IMR-90 (cell line): ENCODE measurements around the gene CFP. TPM values are rescaled to one million over a fixed set of nuclear protein-coding genes. Genes with fewer than 3 reads are reported as not detected.

Experiments
- ATAC-seq: fragments of 200-7000 bp; cut with Tn5 transposase; 2 replicates; pipeline ENCODE4 v1.9.1; 2020; ENCODE audit warnings: low read depth, mild to moderate bottlenecking, moderate library complexity
- BruUV-seq: library from RNA; stranded (reverse); fragments of 400-500 nt; replicated peaks from 2 replicates; lab custom pipeline; 2021; lab: Mats Ljungman, UMichigan
- CTCF ChIA-PET: fragments of 300-600 bp; formaldehyde crosslinking; extraction: SDS; loops from one replicate; lab custom pipeline; 2021; ENCODE audit warnings: antibody characterized with exemption; lab: Yijun Ruan, JAX
- POLR2A ChIA-PET: fragments of 300-600 bp; sonication (Branson Sonifier 250); formaldehyde crosslinking; loops from one replicate; lab custom pipeline; 2022; ENCODE audit warnings: antibody characterized with exemption; ENCODE audit not compliant: unreplicated experiment; lab: Charles Lee
- DNase-seq: peaks from one replicate; pipeline ENCODE4 v3.0.0; 2013
- H2AFZ ChIP-seq: replicated peaks from 2 replicates; pipeline ENCODE3; 2013; ENCODE audit warnings: low read length, mild to moderate bottlenecking; ENCODE audit not compliant: poor library complexity
- H2AK5ac ChIP-seq: 2 replicates; pipeline ENCODE4 v1.6.1; 2013; ENCODE audit warnings: low read depth, low read length, inconsistent platforms
- H2AK9ac ChIP-seq: replicated peaks from 2 replicates; pipeline ENCODE3; 2013; ENCODE audit warnings: mild to moderate bottlenecking, low read depth, low read length, moderate library complexity; ENCODE audit not compliant: poor library complexity
- H2BK120ac ChIP-seq: 2 replicates; pipeline ENCODE4 v1.6.1; 2013; ENCODE audit warnings: low read depth, low read length, inconsistent platforms
- H2BK15ac ChIP-seq: 3 replicates; pipeline ENCODE4 v1.6.1; 2013; ENCODE audit warnings: low read depth, low read length, inconsistent platforms
- H2BK20ac ChIP-seq: 2 replicates; pipeline ENCODE4 v1.6.1; 2013; ENCODE audit warnings: low read depth, mild to moderate bottlenecking, inconsistent platforms, low read length, moderate library complexity
- H2BK5ac ChIP-seq: 2 replicates; pipeline ENCODE4 v1.6.1; 2013; ENCODE audit warnings: mild to moderate bottlenecking, low read depth, low read length, inconsistent platforms; ENCODE audit not compliant: poor library complexity, severe bottlenecking
- H3K14ac ChIP-seq: replicated peaks from 2 replicates; pipeline ENCODE4 v1.6.1; 2013; ENCODE audit warnings: low read depth, low read length, inconsistent platforms
- H3K18ac ChIP-seq: 2 replicates; pipeline ENCODE4 v1.6.1; 2013; ENCODE audit warnings: low read depth, low read length, control low read depth
- H3K23ac ChIP-seq: 2 replicates; pipeline ENCODE4 v1.6.1; 2013; ENCODE audit warnings: low read depth, low read length, inconsistent platforms
- H3K27ac ChIP-seq: 2 replicates; pipeline ENCODE4 v1.5.1; 2013; ENCODE audit warnings: mild to moderate bottlenecking, control low read depth, low read length; ENCODE audit not compliant: insufficient read depth
- H3K27me3 ChIP-seq: 2 replicates; pipeline ENCODE4 v1.6.1; 2013; ENCODE audit warnings: low read length; ENCODE audit not compliant: control insufficient read depth, insufficient read depth
- H3K36me3 ChIP-seq: 2 replicates; pipeline ENCODE4 v1.6.1; 2013; ENCODE audit warnings: low read length, mixed read lengths; ENCODE audit not compliant: control insufficient read depth, insufficient read depth
- H3K4ac ChIP-seq: 2 replicates; pipeline ENCODE4 v1.6.1; 2013; ENCODE audit warnings: low read depth, low read length, inconsistent platforms
- H3K4me1 ChIP-seq: 2 replicates; pipeline ENCODE4 v1.6.1; 2013; ENCODE audit warnings: low read length, mixed read lengths; ENCODE audit not compliant: control insufficient read depth, insufficient read depth
- H3K4me2 ChIP-seq: 2 replicates; pipeline ENCODE4 v1.6.1; 2013; ENCODE audit warnings: low read depth, mild to moderate bottlenecking, control low read depth, low read length, moderate library complexity
- H3K4me3 ChIP-seq: 2 replicates; pipeline ENCODE4 v1.5.1; 2013; ENCODE audit warnings: low read depth, mild to moderate bottlenecking, control low read depth, low read length, moderate library complexity; ENCODE audit not compliant: insufficient read depth
- H3K56ac ChIP-seq: 2 replicates; pipeline ENCODE4 v1.6.1; 2013; ENCODE audit warnings: low read length, inconsistent platforms; ENCODE audit not compliant: insufficient read depth; ENCODE audit errors: extremely low read depth
- H3K79me1 ChIP-seq, 2 experiments: 2 replicates each; pipeline ENCODE4 v1.6.1; 2013; ENCODE audit warnings: low read length in 2 of 2, inconsistent platforms in 1 of 2, low read depth in 1 of 2
- H3K9ac ChIP-seq: 2 replicates; pipeline ENCODE4 v1.6.1; 2013; ENCODE audit warnings: low read depth, low read length, control low read depth
- H3K9me1 ChIP-seq: 2 replicates; pipeline ENCODE4 v1.6.1; 2013; ENCODE audit warnings: low read length, inconsistent platforms; ENCODE audit not compliant: insufficient read depth
- H3K9me3 ChIP-seq: 2 replicates; pipeline ENCODE4 v1.6.1; 2013; ENCODE audit warnings: low read length; ENCODE audit not compliant: control insufficient read depth, insufficient read depth
- H4K20me1 ChIP-seq: 2 replicates; pipeline ENCODE4 v1.6.1; 2013; ENCODE audit warnings: low read length, inconsistent platforms; ENCODE audit not compliant: insufficient read depth
- H4K5ac ChIP-seq: 2 replicates; pipeline ENCODE4 v1.6.1; 2013; ENCODE audit warnings: mild to moderate bottlenecking, low read depth, low read length, control low read depth
- H4K8ac ChIP-seq, 2 experiments: 2 replicates each; pipeline ENCODE4 v1.6.1; 2013; ENCODE audit warnings: low read depth in 2 of 2, low read length in 2 of 2, control low read depth in 1 of 2, inconsistent platforms in 1 of 2
- H4K91ac ChIP-seq: 2 replicates; pipeline ENCODE4 v1.6.1; 2013; ENCODE audit warnings: low read depth, low read length, inconsistent platforms; ENCODE audit not compliant: insufficient read depth
- BHLHE40 ChIP-seq: fragments of 150-350 bp; IDR thresholded peaks from 2 replicates; pipeline ENCODE4 v1.6.1; 2016; ENCODE audit warnings: mild to moderate bottlenecking, low read depth, low read length
- CHD1 ChIP-seq: IDR thresholded peaks from 2 replicates; pipeline ENCODE4 v1.6.1; 2012; ENCODE audit warnings: low read depth, low read length, improper control_type of control experiment
- MAFK ChIP-seq: IDR thresholded peaks from 2 replicates; pipeline ENCODE4 v1.6.1; 2012; ENCODE audit warnings: low read depth, low read length, improper control_type of control experiment
- NFE2L2 ChIP-seq: fragments of 150-350 bp; IDR thresholded peaks from 2 replicates; pipeline ENCODE4 v1.6.1; 2016; ENCODE audit warnings: low read depth, mild to moderate bottlenecking, low read length
- POLR2A ChIP-seq: IDR thresholded peaks from 2 replicates; pipeline ENCODE4 v1.6.1; 2012; ENCODE audit warnings: mild to moderate bottlenecking, low read depth, low read length
- WGBS, 2 experiments: methylation state at CpG; one replicate each; pipeline versions ENCODE4 v1.1.5 to v1.1.7; 2013; ENCODE audit warnings: missing lambda C conversion rate in 2 of 2; ENCODE audit not compliant: insufficient read length in 1 of 2; ENCODE audit errors: extremely low coverage in 2 of 2; 5-methylcytosine and 5-hydroxymethylcytosine counted together
- dilution Hi-C: fragments of 300-500 bp; cut with HindIII; formaldehyde crosslinking; loops from one replicate; pipeline ENCODE4 v1.14.3; 2018; ENCODE audit warnings: low sequenced_read_pairs; ENCODE audit not compliant: unreplicated experiment
- in situ Hi-C: fragments of 300-500 bp; cut with MboI; formaldehyde crosslinking; loops from 3 replicates; pipeline ENCODE4 v1.14.3; 2019; ENCODE audit warnings: low sequenced_read_pairs, inconsistent platforms, mixed read lengths
- intact Hi-C: fragments of 100-400 bp; cut with micrococcal nuclease; formaldehyde crosslinking; loops from 2 replicates; pipeline ENCODE4 v1.10.0; 2022
- polyA plus RNA-seq, 3 experiments: library from polyadenylated mRNA; depleted of rRNA; stranded (reverse); fragments of >200 nt; gene quantifications; 2 replicates each; pipeline ENCODE4 v1.2.3, GENCODE V29; 2012; ENCODE audit warnings: low replicate concordance in 1 of 3
- total RNA-seq: library from RNA; depleted of rRNA; stranded (reverse); fragments of >200 nt; gene quantifications from 2 replicates; pipeline ENCODE4 v1.2.3, GENCODE V29; 2012

Gene CFP
- total and polyA plus RNA-seq, 2 of the 4 experiments (the other 2 are of a cell fraction), result under 0.01 to 0.14 TPM

DNA sequence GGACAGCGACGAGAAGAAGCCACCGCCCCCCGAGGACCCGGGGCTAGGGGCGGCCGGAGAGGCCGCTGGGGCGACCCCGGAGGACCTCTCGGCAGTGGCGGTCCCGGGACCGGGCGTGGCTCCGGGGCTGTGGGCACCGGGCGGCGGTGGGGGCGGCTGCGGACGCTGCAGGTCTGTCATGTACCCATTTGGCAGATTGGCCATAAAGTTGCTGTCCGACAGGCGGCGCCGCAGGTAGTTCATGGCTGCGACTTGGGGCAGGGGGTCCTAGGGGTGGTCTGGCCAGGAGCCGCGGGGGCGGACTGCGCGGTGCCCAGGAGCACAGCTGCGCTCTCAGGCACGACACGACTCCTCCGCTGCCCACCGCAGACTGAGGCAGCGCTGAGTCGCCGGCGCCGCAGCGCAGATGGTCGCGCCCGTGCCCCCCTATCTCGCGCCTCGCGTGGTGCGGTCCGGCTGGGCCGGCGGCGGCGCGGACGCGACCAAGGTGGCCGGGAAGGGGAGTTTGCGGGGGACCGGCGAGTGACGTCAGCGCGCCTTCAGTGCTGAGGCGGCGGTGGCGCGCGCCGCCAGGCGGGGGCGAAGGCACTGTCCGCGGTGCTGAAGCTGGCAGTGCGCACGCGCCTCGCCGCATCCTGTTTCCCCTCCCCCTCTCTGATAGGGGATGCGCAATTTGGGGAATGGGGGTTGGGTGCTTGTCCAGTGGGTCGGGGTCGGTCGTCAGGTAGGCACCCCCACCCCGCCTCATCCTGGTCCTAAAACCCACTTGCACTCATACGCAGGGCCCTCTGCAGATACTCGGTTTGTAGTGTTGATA is 10.0 kb downstream of the CFP start, which contains the start of gene SYN1 (continued):
- TF ChIP-seq MAFK, result no peak

DNA sequence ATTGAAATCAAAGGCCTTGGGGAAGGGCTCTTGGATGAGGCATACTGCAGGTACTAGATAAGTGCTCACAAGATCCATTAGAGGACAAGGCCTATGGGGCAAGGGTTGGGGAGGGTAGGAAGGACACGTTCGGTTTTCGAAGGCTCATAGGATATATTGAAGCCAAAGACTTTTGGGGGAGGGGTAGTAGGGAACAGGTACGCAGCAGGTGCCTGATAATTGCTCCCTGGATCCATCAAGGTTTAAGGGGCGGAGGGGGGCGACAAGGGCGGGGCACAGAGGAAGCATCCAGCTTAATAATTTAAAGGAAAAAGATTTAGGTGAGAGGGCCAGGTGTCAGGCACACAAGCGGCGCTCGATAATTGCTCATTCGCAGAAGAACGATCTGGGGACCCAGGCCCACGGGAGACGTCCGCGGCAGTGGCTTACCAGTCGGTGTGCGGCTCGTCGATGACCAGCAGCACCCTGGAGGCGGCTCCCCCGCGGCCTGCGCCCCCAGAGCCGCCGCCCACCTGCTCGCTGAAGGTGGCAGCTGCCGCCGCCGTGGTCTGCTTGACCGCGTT is 10.7 kb downstream of the CFP start:
- dilution Hi-C loops, result no loop called here
- no peak overlapping the region for H4K91ac ChIP-seq
- no peak overlapping the region for H2BK120ac ChIP-seq
- BruUV-seq, result no TSS peak
- H3K18ac ChIP-seq, result no peak overlapping the region
- no peak overlapping the region for H3K56ac ChIP-seq
- no peak overlapping the region for H3K14ac ChIP-seq
- no peak overlapping the region for H4K8ac ChIP-seq
- H2BK20ac ChIP-seq, result no peak overlapping the region
- 0 out of 2 replicates have a peak, but pooled peaks cover under 1% of the 10 kb centered on the region for H4K20me1 ChIP-seq
- H3K79me1 ChIP-seq, result no peaks in the 10 kb centered on the region
- H2AK9ac ChIP-seq, result no peak overlapping the region
- H3K4ac ChIP-seq, result no peak overlapping the region
- DNase-seq (no peak), ATAC-seq (no peak)
- no peaks in the 10 kb centered on the region for H3K9me3 ChIP-seq
- intact Hi-C loops, result no loop called here
- no peak overlapping the region for H2BK5ac ChIP-seq
- H3K27me3 ChIP-seq, result peaks cover 7% of the 10 kb centered on the region; the same call in 1 of the 2 replicates
- no peak overlapping the region for H2AFZ ChIP-seq
- ChIA-PET POLR2A (no interaction called here), CTCF (no interaction called here)
- no peaks in the 10 kb centered on the region for H3K9me1 ChIP-seq
- H4K5ac ChIP-seq, result no peak overlapping the region
- no peak overlapping the region for H3K23ac ChIP-seq
- no peaks in the 10 kb centered on the region for H3K36me3 ChIP-seq
- no peak overlapping the region for H3K9ac ChIP-seq
- H2AK5ac ChIP-seq, result no peak overlapping the region
- no peak overlapping the region for H3K27ac ChIP-seq
- no peak overlapping the region for H3K4me2 ChIP-seq
- in situ Hi-C loops, result no loop called here
- TF ChIP-seq POLR2A (no peak), BHLHE40 (no peak), NFE2L2 (no peak), CHD1 (no peak)
- WGBS, 2 experiments, result 63% methylated on average over 8 of the region's 32 CpGs; no CpG with 5 or more reads in 1 of the 2 experiments
- H3K4me1 ChIP-seq, result no peaks in the 10 kb centered on the region
- no peak overlapping the region for H3K4me3 ChIP-seq
- no peak overlapping the region for H2BK15ac ChIP-seq
